ENCODE data around the gene CMBL.

- no peak for TF ChIP-seq CTCF (IDR thresholded peaks at IDR 0.05; ENCODE audit: low read depth, low read length, poor library complexity, severe bottlenecking)
- no peak for TF ChIP-seq EZH2phosphoT487 (IDR thresholded peaks at IDR 0.05; ENCODE audit: borderline replicate concordance, low read length)
Measured at GRCh38 chr5:10286162-10286861, 21.4 kb downstream of the CMBL start.

Data from DOHH2 (cell line).